Mucosa of descending colon (tissue), 3 donors: ENCODE measurements around the gene MOSMO. TPM values are rescaled to one million over a fixed set of nuclear protein-coding genes. Genes with fewer than 3 reads are reported as not detected.

Source experiments
- ATAC-seq: fragments of 200-7000 bp; cut with Tn5 transposase; one replicate; pipeline ENCODE4 v1.9.1; 2020; ENCODE audit warnings: mild to moderate bottlenecking, moderate library complexity
- DNase-seq, 3 donors: peaks; one replicate each; pipeline ENCODE4 v3.0.0-alpha.2; 2020
- H3K36me3 ChIP-seq: fragments of 200-600 bp; one replicate; pipeline ENCODE4 v1.8.0; 2021; ENCODE audit warnings: low read depth, mild to moderate bottlenecking
- H3K4me1 ChIP-seq: fragments of 200-600 bp; one replicate; pipeline ENCODE4 v1.8.0; 2021; ENCODE audit warnings: low read depth, mild to moderate bottlenecking
- H3K4me3 ChIP-seq: fragments of 200-600 bp; one replicate; pipeline ENCODE4 v1.8.0; 2021; ENCODE audit warnings: mild to moderate bottlenecking
- H3K9me3 ChIP-seq: fragments of 200-600 bp; one replicate; pipeline ENCODE4 v1.8.0; 2021; ENCODE audit warnings: mild to moderate bottlenecking
- intact Hi-C, 2 donors: fragments of 100-400 bp; cut with DNase I in 1 of 2; cut with micrococcal nuclease in 1 of 2; formaldehyde crosslinking; loops; one replicate each; pipeline versions ENCODE4 v1.11.0 to v1.11.1; 2022; cut with DNase I, micrococcal nuclease
- total RNA-seq, 3 donors: library from RNA; stranded (reverse); fragmentation: NEBNext Ultra II Directional in 2 of 3; extraction: Animal tissue kit (Norgen Biotek cat#: 25700) in 2 of 3; gene quantifications; one replicate each; pipeline versions ENCODE4 v1.2.1 to v1.2.4, GENCODE V29; 2021 to 2023
- TF ChIP-seq, protein P1 (sequence below): fragments of 200-600 bp; IDR thresholded peaks from one replicate; pipeline ENCODE4 v1.8.0; 2022; ENCODE audit warnings: antibody characterized with exemption, mild to moderate bottlenecking
- donor health status: DM: no; HTN: no; CAD: no; lungs with moderate emphysema.
- donor health status: DM: no; HTN: no; CAD: no.
- donor health status: DM: no; HTN: yes; CAD: no.

The MOSMO gene
- total RNA-seq, 3 donors from 2014 or later = 8.6 to 11.4 (median 11.4) TPM

DNA sequence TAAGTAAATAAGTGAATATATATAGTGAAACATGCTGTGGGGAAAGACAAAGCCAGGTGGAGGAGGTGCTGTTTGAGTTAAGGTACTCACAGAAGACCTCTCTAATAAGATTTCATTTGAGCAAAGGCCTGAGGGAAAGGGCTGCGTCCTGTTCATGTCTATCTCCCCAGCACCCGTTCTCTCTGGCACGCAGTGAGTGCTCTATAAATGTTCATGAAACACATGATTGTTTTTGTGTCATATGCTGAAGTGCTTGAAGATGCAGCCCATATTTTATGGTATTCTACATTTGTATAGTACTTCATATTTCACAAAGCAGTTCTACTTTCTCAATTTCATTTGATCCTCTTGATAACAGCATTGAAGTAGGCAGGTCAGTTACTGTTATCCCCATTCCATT, 85.4 kb downstream of the MOSMO start:
- Histone ChIP-seq H3K4me1 (no peaks in the 10 kb centered on the region), H3K36me3 (no peaks in the 10 kb centered on the region), H3K9me3 (no peaks in the 10 kb centered on the region), H3K4me3 (no peak overlapping the region)
- no peak for DNase-seq
- ATAC-seq = no peak
- TF ChIP-seq, protein P1, sequence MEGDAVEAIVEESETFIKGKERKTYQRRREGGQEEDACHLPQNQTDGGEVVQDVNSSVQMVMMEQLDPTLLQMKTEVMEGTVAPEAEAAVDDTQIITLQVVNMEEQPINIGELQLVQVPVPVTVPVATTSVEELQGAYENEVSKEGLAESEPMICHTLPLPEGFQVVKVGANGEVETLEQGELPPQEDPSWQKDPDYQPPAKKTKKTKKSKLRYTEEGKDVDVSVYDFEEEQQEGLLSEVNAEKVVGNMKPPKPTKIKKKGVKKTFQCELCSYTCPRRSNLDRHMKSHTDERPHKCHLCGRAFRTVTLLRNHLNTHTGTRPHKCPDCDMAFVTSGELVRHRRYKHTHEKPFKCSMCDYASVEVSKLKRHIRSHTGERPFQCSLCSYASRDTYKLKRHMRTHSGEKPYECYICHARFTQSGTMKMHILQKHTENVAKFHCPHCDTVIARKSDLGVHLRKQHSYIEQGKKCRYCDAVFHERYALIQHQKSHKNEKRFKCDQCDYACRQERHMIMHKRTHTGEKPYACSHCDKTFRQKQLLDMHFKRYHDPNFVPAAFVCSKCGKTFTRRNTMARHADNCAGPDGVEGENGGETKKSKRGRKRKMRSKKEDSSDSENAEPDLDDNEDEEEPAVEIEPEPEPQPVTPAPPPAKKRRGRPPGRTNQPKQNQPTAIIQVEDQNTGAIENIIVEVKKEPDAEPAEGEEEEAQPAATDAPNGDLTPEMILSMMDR = no peak
- intact Hi-C loops = no loop called here

DNA sequence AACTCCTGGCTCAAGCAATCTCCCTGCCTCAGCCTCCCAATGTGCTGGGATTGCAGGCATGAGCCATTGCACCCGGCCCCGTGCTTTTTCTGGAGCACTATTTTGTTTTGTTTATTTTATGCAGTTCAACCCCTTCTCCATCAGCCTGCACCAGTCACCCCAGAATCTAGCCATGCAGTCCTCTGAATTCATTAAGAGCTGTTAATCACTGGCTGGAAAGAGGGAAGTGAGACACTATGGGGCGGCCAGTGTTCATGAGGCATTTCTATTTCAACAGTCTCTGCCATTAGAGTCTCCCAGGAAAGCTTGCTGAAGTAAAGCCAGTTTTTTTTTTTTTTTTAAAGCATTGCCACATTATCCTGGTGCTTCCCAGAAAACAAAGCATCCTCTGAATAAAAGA, 86.1 kb downstream of the MOSMO start:
- intact Hi-C loops = no loop called here
- H3K9me3 ChIP-seq = no peaks in the 10 kb centered on the region

DNA sequence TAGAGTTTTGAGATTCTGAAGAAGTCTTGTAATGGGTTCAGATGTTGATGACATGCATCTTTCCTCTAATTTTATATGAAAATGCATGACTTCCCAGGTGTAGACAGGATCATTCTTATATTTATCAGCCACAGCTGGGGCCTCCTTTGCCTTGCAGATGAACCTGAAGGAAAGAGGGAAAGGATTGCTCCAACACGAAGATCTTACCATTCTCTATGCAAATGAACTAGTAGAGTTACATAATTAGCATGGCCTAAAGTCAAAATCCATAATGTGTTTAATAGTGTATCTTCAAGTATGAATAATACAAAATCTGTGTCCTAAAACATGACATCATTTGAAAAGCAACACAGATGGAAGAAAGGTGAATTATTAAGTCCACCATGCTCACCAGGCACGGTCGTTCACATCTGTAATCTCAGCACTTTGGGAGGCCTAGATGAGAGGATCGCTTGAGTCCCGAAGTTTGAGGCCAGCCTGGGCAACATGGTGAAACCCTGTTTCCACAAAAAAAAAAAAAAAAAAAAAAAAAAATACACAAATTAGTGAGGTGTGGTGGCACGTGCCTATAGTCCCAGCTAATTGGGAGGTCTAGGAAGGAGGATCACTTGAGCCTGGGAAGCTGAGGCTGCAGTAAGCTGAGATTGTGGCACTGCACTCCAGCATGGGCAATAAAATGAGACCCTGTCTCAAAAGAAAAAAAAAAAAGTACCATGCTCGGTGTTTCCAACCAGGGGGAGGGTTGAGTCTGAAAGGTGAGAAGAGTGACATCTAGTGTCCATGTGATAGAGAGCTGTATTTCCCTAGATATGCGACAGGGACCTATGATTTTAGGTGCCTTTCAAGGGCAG, 90.7 kb downstream of the MOSMO start:
- TF ChIP-seq, protein P1 = no peak
- DNase-seq = peak in 1 of 3 donors; percentile 5
- Histone ChIP-seq H3K4me3 (no peak overlapping the region), H3K9me3 (no peaks in the 10 kb centered on the region), H3K4me1 (no peaks in the 10 kb centered on the region), H3K36me3 (no peaks in the 10 kb centered on the region)
- ATAC-seq = peak; percentile 69
- intact Hi-C loops = no loop called here

More for the DNA sequence above, 86.1 kb downstream of the MOSMO start:
- ATAC-seq (no peak), DNase-seq (no peak)
- TF ChIP-seq, protein P1 = no peak
- no peaks in the 10 kb centered on the region for H3K4me1 ChIP-seq
- H3K36me3 ChIP-seq = no peaks in the 10 kb centered on the region
- no peak overlapping the region for H3K4me3 ChIP-seq

DNA sequence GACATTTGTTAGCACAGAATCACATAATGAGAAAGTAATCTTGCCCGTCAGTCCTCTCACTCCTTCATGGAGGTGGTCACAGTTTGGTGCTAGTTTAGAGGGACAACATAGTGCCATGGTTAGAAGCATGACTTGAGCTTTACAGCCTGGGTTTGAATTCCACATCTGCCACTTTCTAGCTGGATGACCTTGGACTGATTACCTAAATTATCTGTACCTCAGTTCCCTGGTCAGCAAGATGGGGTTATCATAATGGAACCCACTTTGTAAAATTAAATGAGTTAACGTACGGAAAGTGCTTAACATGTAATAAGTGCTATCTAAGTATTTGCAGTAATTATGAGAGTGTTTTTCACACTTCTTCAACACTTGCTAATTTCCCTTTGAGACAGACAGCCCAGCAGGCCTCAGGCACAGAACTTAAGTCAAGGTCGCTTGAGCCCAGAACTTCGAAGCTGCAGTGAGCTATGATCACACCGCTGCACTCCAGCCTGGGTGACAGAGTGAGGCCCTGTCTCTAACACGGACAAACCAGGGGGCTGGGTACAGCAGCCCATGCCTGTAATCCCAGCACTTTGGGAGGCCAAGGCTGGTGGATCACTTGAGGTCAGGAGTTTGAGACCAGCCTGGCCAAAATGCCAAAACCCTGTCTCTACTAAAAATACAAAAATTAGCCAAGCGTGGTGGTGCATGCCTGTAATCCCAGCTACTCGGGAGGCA, 91.5 kb downstream of the MOSMO start:
- H3K36me3 ChIP-seq = no peaks in the 10 kb centered on the region
- H3K9me3 ChIP-seq = no peaks in the 10 kb centered on the region
- H3K4me1 ChIP-seq = no peaks in the 10 kb centered on the region
- intact Hi-C loops = no loop called here
- no peak overlapping the region for H3K4me3 ChIP-seq
- DNase-seq = no peak
- TF ChIP-seq, protein P1 = no peak
- no peak for ATAC-seq

DNA sequence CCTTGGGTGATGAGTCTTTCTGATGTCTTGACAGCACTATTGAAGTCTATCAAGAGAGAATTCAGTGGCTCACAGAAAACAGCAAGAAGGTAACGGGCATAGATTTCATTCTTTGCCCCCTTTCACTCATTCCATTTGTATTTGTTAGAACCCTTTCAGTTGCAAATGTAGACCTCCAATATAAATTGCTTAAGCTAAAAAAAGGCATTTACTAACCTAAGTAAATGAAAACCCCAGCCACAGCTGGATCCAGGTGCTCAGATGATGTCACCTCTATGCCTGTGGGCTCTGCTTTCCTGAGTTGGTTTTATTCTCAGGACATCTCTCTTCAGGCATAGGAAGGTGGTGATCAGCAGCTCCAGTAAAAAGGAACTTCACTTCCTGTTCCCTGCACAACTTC, 95.5 kb downstream of the MOSMO start:
- no peaks in the 10 kb centered on the region for H3K9me3 ChIP-seq
- no peak overlapping the region for H3K4me3 ChIP-seq
- TF ChIP-seq, protein P1 = no peak
- DNase-seq (no peak), ATAC-seq (no peak)
- H3K4me1 ChIP-seq = no peaks in the 10 kb centered on the region
- H3K36me3 ChIP-seq = no peaks in the 10 kb centered on the region
- intact Hi-C loops = loop anchor here in 1 of 2 donors (10.0 kb wide), 1 partner anchor 61 kb away; the partner anchor contains the start of gene SDR42E2
